ENCODE measurements around the gene CACNB2.

CACNB2 gene

DNA sequence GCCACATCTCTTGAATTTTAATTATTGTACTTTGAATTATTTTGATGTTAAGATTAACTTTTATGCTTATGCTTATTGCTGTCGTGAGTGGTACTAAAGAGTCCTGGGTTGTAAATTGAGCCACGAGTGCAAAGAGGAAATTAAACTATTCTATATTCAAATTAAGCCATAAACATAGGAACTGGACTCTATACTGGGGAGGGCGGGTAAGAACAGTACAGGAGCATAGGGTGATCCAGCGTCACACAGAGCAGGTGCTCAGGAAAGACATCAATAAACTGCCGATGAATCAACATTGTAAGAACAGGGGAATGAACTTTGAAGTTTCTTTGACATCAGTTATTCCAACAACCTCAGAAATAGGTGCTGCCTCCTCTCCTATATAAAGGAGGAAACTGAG is 219.6 kb downstream of the CACNB2 start:
- H3K4me3 ChIP-seq (ENCODE audit: low read depth, low read length): no peak overlapping the region
- DNase-seq (ENCODE audit: low read depth): no peak
- TF ChIP-seq MYC (IDR thresholded peaks at IDR 0.05; ENCODE audit: low read depth, low read length) (no peak), POLR2A (IDR thresholded peaks at IDR 0.05; ENCODE audit: extremely low read depth, insufficient read length) (no peak)
- TF ChIP-seq, protein P1, sequence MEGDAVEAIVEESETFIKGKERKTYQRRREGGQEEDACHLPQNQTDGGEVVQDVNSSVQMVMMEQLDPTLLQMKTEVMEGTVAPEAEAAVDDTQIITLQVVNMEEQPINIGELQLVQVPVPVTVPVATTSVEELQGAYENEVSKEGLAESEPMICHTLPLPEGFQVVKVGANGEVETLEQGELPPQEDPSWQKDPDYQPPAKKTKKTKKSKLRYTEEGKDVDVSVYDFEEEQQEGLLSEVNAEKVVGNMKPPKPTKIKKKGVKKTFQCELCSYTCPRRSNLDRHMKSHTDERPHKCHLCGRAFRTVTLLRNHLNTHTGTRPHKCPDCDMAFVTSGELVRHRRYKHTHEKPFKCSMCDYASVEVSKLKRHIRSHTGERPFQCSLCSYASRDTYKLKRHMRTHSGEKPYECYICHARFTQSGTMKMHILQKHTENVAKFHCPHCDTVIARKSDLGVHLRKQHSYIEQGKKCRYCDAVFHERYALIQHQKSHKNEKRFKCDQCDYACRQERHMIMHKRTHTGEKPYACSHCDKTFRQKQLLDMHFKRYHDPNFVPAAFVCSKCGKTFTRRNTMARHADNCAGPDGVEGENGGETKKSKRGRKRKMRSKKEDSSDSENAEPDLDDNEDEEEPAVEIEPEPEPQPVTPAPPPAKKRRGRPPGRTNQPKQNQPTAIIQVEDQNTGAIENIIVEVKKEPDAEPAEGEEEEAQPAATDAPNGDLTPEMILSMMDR (IDR thresholded peaks at IDR 0.05; ENCODE audit: low read depth, low read length): no peak
- TF ChIP-seq, protein P2, sequence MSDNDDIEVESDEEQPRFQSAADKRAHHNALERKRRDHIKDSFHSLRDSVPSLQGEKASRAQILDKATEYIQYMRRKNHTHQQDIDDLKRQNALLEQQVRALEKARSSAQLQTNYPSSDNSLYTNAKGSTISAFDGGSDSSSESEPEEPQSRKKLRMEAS (IDR thresholded peaks at IDR 0.05; ENCODE audit: low read depth, low read length): no peak

DNA sequence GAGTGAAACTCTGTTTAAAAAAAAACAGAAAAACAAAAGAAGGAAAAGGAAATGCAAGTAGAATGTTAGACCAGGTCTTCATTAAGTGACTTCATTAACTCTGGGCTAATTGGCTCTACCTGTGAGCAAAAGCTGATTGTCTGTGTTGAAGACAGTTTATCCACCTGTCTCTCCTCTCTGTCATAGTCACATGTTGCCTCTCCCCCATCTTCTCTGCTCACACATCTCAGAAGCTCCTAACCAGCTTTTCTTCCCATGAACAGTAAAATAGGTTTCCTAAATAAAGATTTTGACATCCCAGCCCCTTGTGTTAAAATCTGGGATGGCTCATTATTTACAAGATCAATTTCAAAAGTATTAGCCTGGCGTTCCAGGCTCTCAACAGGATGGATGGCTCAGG is 222.7 kb downstream of the CACNB2 start:
- TF ChIP-seq MYC (IDR thresholded peaks at IDR 0.05; ENCODE audit: low read depth, low read length) (no peak), POLR2A (IDR thresholded peaks at IDR 0.05; ENCODE audit: extremely low read depth, insufficient read length) (no peak)
- TF ChIP-seq, protein P1 (IDR thresholded peaks at IDR 0.05; ENCODE audit: low read depth, low read length): no peak
- TF ChIP-seq, protein P2 (IDR thresholded peaks at IDR 0.05; ENCODE audit: low read depth, low read length): no peak
- no peak for DNase-seq (ENCODE audit: low read depth)
- no peak overlapping the region for H3K4me3 ChIP-seq (ENCODE audit: low read depth, low read length)

DNA sequence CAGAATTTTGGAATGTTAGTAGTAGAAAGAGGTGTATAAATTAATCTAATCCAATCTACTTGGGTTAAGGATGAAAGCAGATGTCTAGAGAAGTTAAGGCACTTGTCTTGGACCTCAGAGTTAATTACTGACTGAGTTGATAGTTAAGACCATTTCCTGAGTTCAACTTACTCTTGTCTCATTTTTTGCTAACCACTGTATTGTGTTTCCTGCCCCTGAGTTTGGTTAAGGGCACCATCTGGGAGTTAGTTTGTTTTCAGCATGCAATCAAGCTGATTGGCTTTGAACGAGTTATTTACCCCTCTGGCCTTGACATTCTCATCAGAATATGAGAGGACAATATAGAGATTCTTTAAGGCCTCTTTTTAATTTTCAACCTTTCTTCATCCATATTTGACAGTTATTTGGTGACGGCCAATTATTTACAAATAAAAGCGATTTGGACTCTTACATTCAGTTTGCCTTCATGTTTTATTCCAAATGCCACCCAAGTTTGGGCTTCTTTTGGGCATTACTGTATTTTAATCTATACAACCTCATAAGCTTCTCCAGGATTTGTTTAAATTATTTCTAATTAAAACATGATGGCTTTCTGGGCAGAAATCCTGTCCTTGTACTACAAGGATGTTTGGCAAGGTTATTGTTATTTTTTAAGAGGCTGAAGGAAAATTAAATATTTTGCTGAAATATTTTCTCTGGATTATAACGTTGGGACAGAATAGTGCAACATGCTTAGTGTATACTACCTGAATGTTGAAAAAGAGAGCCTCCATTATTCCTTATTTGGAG is 225.0 kb downstream of the CACNB2 start:
- TF ChIP-seq, protein P2 (IDR thresholded peaks at IDR 0.05; ENCODE audit: low read depth, low read length): no peak
- no peak for TF ChIP-seq MYC (IDR thresholded peaks at IDR 0.05; ENCODE audit: low read depth, low read length)
- TF ChIP-seq, protein P1 (IDR thresholded peaks at IDR 0.05; ENCODE audit: low read depth, low read length): no peak
- H3K4me3 ChIP-seq (ENCODE audit: low read depth, low read length): no peak overlapping the region

DNA sequence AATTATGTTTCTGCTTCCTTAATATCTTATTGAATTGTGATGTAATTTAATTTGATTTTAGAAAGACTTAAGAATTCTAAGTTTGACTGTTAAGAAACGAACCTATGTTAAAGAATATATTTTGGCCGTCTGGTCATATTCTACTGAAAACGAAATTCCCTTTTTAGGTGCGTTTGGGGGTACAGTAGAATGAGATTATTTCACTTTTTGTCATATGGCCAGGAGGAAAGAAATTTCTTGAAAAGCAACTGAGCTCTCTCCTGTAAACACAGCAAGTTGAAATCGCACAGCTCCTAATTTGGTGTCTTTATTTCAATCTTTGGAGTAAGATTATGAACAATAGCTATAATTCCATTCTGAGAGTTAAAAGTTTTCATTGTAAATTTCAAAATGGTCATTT is 227.6 kb downstream of the CACNB2 start:
- no peak overlapping the region for H3K4me3 ChIP-seq (ENCODE audit: low read depth, low read length)
- TF ChIP-seq, protein P2 (IDR thresholded peaks at IDR 0.05; ENCODE audit: low read depth, low read length): no peak
- TF ChIP-seq MYC (IDR thresholded peaks at IDR 0.05; ENCODE audit: low read depth, low read length): no peak
- no peak for TF ChIP-seq POLR2A (IDR thresholded peaks at IDR 0.05; ENCODE audit: extremely low read depth, insufficient read length)
- no peak for DNase-seq (ENCODE audit: low read depth)

More for the DNA sequence above, 225.0 kb downstream of the CACNB2 start:
- no peak for DNase-seq (ENCODE audit: low read depth)

DNA sequence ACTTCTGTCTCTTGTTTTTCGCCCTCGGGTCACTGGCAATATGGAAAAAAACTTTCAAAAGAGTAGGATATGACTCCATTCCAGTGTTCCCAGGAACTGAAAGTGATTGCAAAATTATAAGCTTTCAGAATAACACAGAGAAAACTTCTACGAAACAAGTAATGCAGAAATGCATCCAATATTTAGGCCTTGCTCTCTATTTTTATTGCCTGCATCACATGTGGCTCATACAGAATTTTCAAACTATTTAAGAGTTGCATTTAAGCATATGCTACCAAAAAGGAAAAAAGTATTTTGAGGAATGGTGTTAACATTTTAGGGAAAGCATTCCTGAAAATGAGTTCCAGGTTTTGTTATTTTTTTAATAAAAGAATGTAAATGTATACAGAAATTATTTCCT is 228.0 kb downstream of the CACNB2 start:
- DNase-seq (ENCODE audit: low read depth): no peak
- TF ChIP-seq POLR2A (IDR thresholded peaks at IDR 0.05; ENCODE audit: extremely low read depth, insufficient read length): no peak
- TF ChIP-seq, protein P2 (IDR thresholded peaks at IDR 0.05; ENCODE audit: low read depth, low read length): no peak
- TF ChIP-seq MYC (IDR thresholded peaks at IDR 0.05; ENCODE audit: low read depth, low read length): no peak
- TF ChIP-seq, protein P1 (IDR thresholded peaks at IDR 0.05; ENCODE audit: low read depth, low read length): no peak
- no peak overlapping the region for H3K4me3 ChIP-seq (ENCODE audit: low read depth, low read length)

DNA sequence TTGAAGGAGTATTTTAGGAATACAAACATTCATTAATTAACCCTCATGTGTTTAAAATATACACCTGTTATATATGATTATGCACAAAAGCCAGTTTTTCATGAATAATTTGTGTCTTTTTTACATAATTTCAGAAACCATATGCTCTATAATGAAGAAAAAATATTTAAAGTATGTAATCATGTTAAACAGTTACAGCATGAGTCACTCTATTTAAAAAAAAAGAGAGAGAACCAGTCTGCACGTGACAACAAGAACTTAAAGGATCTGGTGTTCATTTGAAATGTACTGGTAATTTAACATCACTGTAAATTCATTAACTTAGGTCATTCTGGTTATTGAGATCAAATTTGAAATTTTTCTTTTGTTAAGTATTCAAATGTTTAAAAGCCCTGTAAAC is 228.5 kb downstream of the CACNB2 start:
- H3K4me3 ChIP-seq (ENCODE audit: low read depth, low read length): no peak overlapping the region
- TF ChIP-seq, protein P2 (IDR thresholded peaks at IDR 0.05; ENCODE audit: low read depth, low read length): no peak
- TF ChIP-seq POLR2A (IDR thresholded peaks at IDR 0.05; ENCODE audit: extremely low read depth, insufficient read length) (no peak), MYC (IDR thresholded peaks at IDR 0.05; ENCODE audit: low read depth, low read length) (no peak)
- TF ChIP-seq, protein P1 (IDR thresholded peaks at IDR 0.05; ENCODE audit: low read depth, low read length): no peak
- DNase-seq (ENCODE audit: low read depth): no peak

Measured in NB4 (cell line).